ENCODE results near the gene CCDC171.
"Not testable (repeated sequence)": the region's sequence is repeated elsewhere in the genome, so short reads cannot be mapped to it uniquely, and the experiment has no call there.

The CCDC171 gene

DNA sequence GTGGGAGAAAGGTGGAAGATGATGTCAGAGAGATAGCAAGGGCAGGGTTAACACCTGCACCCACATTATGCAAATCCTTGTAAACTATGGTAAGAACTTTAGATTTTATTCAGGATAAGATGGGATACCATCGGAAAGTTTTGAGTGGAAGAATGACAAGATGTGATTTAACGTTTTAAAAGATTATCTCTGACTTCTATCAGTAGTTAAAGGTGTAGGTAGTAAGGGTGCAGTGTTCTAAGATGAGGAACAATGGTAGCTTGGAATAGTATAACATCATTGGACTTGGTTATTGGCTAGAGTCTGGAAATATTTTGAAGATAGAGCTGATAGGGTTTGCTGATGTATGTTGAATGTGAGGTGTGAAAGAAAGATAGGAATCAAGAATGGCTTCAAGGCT lies 211.3 kb downstream of the CCDC171 start:
- no peak for DNase-seq

- DNase-seq = no peak
Observed at GRCh38 chr9:15769547-15769946, 216.7 kb downstream of the CCDC171 start.

DNA sequence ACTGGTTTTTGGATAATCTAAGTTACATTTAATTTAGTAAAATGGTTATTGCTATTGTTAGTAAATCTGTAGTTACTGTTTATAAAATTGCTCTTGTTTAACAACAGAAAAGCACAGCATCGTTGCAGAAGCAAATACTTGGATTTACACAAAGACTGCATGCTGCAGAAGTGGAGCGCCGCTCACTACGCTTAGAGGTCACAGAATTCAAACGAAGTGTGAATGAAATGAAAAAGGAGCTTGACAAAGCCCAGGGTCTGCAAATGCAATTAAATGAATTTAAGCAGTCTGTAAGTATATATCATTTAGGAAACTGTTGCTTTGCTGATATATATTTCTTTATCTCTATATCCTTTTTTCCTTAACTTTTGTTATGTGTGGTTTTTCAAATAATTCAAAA lies 226.0 kb downstream of the CCDC171 start:
- DNase-seq = no peak

GRCh38 chr9:15782106-15782505 lies 229.3 kb downstream of the CCDC171 start:
- DNase-seq = no peak

GRCh38 chr9:15785584-15785983 lies 232.7 kb downstream of the CCDC171 start:
- DNase-seq = no peak

DNA sequence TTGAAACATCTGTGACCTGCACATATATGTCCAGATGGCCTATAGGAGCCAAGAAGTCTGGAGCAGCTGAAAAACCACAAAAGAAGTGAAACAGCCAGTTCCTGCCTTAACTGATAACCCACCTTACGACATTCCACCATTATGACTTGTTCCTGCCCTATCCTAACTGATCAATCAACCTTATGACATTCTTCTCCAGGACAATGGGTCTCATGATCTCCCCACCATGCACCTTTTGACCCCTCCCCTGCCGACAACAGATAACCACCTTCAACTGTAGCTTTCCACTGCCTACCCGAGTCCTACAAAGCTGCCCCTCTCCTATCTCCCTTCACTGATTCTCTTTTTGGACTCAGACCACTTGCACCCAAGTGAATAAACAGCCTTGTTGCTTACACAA lies 233.8 kb downstream of the CCDC171 start:
- DNase-seq = no peak

- DNase-seq = not testable (repeated sequence)
Observed at GRCh38 chr9:15810219-15810899, 257.5 kb downstream of the CCDC171 start.

DNA sequence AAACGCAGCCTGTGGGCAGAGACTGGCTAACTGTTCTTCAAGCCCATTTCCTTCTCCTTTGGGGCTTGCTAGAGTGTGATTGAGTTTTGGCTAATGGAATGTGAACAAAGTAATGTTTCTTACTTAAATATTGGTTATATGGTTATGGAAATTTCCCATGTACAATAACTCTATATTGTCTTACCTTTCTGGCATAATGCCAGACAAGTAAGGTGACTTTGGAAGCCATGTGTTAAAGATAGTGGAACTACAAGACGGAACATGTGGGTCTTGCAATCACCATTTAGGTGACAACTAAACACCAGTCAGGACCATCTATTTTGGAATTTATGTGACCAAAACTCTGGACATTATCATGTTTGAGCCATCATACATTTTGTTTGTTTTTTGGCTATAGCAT lies 260.2 kb downstream of the CCDC171 start:
- no peak for DNase-seq

- DNase-seq = no peak
Observed at GRCh38 chr9:15824310-15824709, 271.5 kb downstream of the CCDC171 start.

DNA sequence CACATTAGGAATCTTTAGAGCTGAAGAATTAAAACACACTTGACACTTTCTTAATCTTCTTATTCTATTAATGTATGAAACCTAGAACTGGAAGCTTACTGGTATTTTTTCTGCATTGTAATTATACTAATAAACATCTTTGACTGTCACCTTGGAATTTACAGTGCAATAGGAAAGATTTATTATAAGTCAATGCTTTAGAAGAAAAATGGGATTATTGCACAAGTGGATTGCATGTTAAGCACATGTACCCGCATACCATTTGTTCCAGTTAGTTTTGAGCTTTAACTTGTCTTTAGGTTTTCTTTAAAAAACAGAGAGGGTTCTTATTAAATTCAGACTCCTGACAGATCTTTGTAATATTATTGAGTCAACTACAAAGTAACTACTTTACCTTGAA lies 278.5 kb downstream of the CCDC171 start:
- no peak for DNase-seq

DNA sequence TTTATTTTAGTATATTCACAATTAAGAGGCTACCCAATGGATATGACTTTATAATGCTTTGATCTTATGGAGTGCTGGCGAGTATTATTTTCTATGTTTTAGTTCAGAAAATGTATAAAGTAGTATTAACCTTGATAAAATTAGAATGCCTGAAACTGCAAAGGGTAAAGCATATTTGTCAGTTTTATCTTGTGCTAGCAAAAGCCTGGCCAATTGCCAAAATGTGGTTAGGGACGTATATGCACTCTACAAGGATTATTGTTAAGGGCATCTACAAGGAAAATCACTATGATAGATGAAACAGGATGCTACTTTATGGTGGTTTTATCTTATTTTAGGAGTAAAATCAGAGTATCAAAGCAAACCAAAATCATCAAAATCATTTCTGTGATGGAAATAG lies 281.7 kb downstream of the CCDC171 start:
- DNase-seq = no peak

- DNase-seq = peak; percentile 4 to 23
Observed at GRCh38 chr9:15837079-15837679, 284.3 kb downstream of the CCDC171 start.

- no peak for DNase-seq
Observed at GRCh38 chr9:15842051-15842450, 289.2 kb downstream of the CCDC171 start.

DNA sequence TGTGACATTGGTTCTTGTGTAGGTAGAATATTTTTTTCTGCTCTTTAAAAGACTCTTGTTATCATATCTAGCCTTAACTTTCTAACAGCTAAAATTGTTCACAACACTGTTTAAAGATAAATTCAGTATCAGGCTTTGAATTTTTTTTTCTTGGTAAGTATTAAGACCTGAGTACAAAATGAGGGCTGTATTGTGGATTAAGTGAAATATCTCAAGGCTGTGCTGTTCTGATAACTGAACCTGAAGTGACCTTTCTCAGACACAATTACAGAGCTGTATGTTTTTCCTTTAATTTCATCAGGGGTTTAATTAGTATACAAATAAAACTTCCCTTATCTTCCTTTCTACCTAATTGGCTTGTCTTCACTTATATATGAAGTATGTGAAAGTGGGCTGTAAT lies 290.5 kb downstream of the CCDC171 start:
- DNase-seq = no peak

DNA sequence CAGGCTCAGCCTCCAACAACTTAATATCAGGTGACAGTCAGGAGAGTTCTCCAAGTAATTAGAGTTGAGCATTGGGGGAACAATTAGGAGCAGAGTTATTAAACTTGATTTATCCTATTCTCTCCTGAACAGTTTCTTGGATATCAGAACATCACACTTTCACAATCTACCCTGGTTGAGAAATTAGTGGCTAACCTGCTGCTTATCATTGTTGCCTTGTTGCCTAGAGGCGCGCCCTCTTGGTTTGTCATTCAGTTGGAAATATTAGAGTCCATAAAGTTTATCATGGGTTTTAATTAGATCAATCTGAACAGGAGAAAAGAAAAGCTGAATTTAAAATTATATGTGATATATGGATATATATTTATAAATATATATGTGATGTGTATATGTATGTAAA lies 291.1 kb downstream of the CCDC171 start:
- no peak for DNase-seq

DNA sequence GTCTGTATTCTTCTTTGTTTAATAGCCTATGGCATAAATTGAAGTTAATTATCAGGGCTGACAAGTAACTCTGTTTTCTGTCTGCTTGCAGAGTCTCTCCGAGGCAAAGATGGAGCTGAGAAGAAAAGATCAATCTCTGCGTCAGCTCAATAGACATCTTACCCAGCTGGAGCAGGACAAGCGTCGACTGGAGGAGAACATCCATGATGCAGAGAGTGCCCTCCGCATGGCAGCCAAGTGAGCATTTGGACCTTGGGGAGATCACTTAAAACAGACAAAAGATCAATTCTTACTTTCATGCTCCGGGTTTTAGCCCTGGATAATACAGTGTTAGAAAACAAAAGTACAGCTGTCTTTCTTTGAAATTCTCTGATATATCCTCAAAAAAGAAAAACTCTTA lies 293.8 kb downstream of the CCDC171 start:
- no peak for DNase-seq

DNA sequence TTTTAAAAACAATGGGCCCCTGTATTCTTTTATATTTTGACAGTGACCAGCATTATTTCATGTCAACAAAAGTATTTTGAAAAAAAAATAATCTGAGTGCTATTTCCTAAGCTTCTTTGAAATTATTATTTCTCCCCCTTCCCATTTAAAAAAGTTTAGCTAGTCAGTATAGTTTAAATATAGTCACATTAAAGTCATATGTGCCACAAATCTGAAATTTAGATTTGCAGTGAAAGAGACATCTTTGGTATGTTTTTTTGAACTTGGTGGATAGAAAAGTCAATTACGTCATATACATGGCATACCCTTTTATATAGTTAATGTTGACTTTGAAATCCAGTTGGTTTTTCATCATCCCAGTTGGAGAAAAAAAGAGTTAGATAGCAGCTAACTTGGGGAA lies 297.0 kb downstream of the CCDC171 start:
- no peak for DNase-seq

- no peak for DNase-seq
Observed at GRCh38 chr9:15851766-15852165, 298.9 kb downstream of the CCDC171 start.

- no peak for DNase-seq
Observed at GRCh38 chr9:15856591-15856990, 303.7 kb downstream of the CCDC171 start.

- no peak for DNase-seq
Observed at GRCh38 chr9:15867334-15867733, 314.5 kb downstream of the CCDC171 start.

- DNase-seq = no peak
Observed at GRCh38 chr9:15867988-15868387, 315.1 kb downstream of the CCDC171 start.

DNA sequence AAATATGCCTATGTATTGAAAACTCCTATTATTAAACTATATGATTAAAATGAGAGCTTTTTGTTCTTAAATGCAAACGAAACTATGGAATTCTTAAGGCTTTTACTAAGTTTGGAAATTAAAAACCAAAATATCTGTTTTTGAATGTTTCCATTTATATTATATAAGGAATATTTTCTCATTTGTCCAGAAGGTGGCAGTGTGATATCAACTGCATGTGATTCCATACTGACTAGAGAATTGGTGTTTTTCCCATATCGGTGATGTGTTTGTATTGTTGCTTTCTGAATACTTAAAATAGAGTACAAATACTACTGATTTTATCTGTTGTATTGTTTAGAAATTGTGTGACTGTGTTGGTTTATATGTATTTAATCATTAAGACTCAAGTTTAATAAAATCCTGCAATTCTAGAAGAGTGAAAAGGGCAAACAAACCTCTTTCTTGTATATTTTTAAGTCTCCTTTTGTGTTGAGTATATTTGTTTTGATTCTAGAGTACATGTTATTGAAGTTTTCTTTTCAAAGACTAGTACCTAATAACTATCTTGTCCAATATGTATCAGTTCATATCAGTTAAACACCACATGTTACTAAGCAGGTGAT lies 320.8 kb downstream of the CCDC171 start:
- no peak for DNase-seq

- no peak for DNase-seq
Observed at GRCh38 chr9:15882328-15882727, 329.5 kb downstream of the CCDC171 start.

GRCh38 chr9:15882883-15883282 lies 330.0 kb downstream of the CCDC171 start:
- DNase-seq = no peak

GRCh38 chr9:15885464-15885863 lies 332.6 kb downstream of the CCDC171 start:
- no peak for DNase-seq
